Neural cell (in vitro differentiated cells): Measurements from ENCODE around the gene RFC5.

Source experiments
- CTCF ChIP-seq: fragments of 450-650 bp; IDR thresholded peaks from 2 replicates; pipeline ENCODE4 v1.5.1; 2014; ENCODE audit warnings: antibody characterized with exemption, mild to moderate bottlenecking, moderate library complexity; ENCODE audit not compliant: poor library complexity, severe bottlenecking
- EP300 ChIP-seq: fragments of 450-650 bp; conservative IDR thresholded peaks from 2 replicates; pipeline ENCODE4 v1.6.1; 2014; ENCODE audit warnings: antibody characterized with exemption, mild to moderate bottlenecking, moderate library complexity; ENCODE audit not compliant: poor library complexity, severe bottlenecking
- EZH2 ChIP-seq: fragments of 200-600, 300-800 bp; shearing (Covaris generic), sonication (generic); IDR thresholded peaks from 2 replicates; pipeline ENCODE4 v1.6.1; 2014; ENCODE audit warnings: antibody characterized with exemption, low read length, borderline replicate concordance, mild to moderate bottlenecking; ENCODE audit not compliant: insufficient read depth, poor library complexity, severe bottlenecking
- POLR2AphosphoS5 ChIP-seq: IDR thresholded peaks from 2 replicates; pipeline ENCODE4 v1.6.1; 2012
- RAD21 ChIP-seq: fragments of 450-650 bp; conservative IDR thresholded peaks from 2 replicates; pipeline ENCODE4 v1.6.1; 2014; ENCODE audit warnings: antibody characterized with exemption, mild to moderate bottlenecking, moderate library complexity
- REST ChIP-seq: IDR thresholded peaks from 2 replicates; pipeline ENCODE4 v1.6.1; 2012; ENCODE audit warnings: borderline replicate concordance

- peak; percentile 9 for TF ChIP-seq REST
- no peak for TF ChIP-seq CTCF
- TF ChIP-seq POLR2AphosphoS5, result peak; percentile 8
- TF ChIP-seq EP300, result no peak
- TF ChIP-seq RAD21, result peak; percentile 10
- TF ChIP-seq EZH2, result no peak
These were observed 45.7 kb downstream of the RFC5 start for GRCh38 chr12:118061873-118062843.
